H1 (cell line): ENCODE data around the gene QDPR. TPM values are rescaled to one million over a fixed set of nuclear protein-coding genes. Genes with fewer than 3 reads are reported as not detected.

Experiments used
- ATF2 ChIP-seq: IDR thresholded peaks from 2 replicates; pipeline ENCODE4 v1.6.1; 2012; ENCODE audit warnings: low read length, inconsistent platforms
- CBX5 ChIP-seq: fragments of 300-800, 300-1000 bp; sonication (generic); IDR thresholded peaks from 2 replicates; pipeline ENCODE4 v1.7.1; 2016; ENCODE audit warnings: antibody characterized with exemption, low read length, low read depth
- CEBPB ChIP-seq: IDR thresholded peaks from 2 replicates; pipeline ENCODE4 v1.6.1; 2012; ENCODE audit warnings: low read depth, low read length
- CTCF ChIP-seq, 3 experiments: IDR thresholded peaks; 1 replicate in 2 of 3; 2 replicates in 1 of 3; pipeline versions ENCODE4 v1.5.1 to v1.6.1; 2011; ENCODE audit warnings: low read length in 3 of 3, mild to moderate bottlenecking in 3 of 3, inconsistent platforms in 2 of 3, low read depth in 1 of 3, moderate library complexity in 1 of 3; ENCODE audit not compliant: insufficient read depth in 1 of 3; ENCODE audit errors: control extremely low read depth in 1 of 3
- GTF2F1 ChIP-seq: IDR thresholded peaks from 2 replicates; pipeline ENCODE4 v1.6.1; 2012; ENCODE audit warnings: low read depth, low read length, improper control_type of control experiment, borderline replicate concordance
- KDM1A ChIP-seq: fragments of 200-600, 300-600 bp; sonication (generic); IDR thresholded peaks from 2 replicates; pipeline ENCODE4 v1.7.1; 2016; ENCODE audit warnings: mild to moderate bottlenecking, low read length, borderline replicate concordance
- PHF8 ChIP-seq: fragments of 200-600 bp; sonication (generic); conservative IDR thresholded peaks from 2 replicates; pipeline ENCODE4 v1.7.1; 2012; ENCODE audit warnings: low read depth, mild to moderate bottlenecking, inconsistent platforms, low read length, moderate library complexity
- POLR2A ChIP-seq, 2 experiments: IDR thresholded peaks; 1 replicate in 1 of 2; 2 replicates in 1 of 2; pipeline ENCODE4 v1.6.1; 2011; ENCODE audit warnings: low read depth in 2 of 2, low read length in 2 of 2, mild to moderate bottlenecking in 2 of 2; ENCODE audit errors: control extremely low read depth in 1 of 2
- RBBP5 ChIP-seq: IDR thresholded peaks from 2 replicates; pipeline ENCODE4 v1.7.1; 2012; ENCODE audit warnings: low read depth, mild to moderate bottlenecking, inconsistent platforms, low read length, moderate library complexity, borderline replicate concordance
- RFX5 ChIP-seq: IDR thresholded peaks from 2 replicates; pipeline ENCODE4 v1.6.1; 2011; ENCODE audit warnings: low read depth, low read length, improper control_type of control experiment, borderline replicate concordance
- RNF2 ChIP-seq: fragments of 200-900, 300-1000 bp; sonication (generic); IDR thresholded peaks from 2 replicates; pipeline ENCODE4 v1.7.1; 2016; ENCODE audit warnings: borderline replicate concordance, low read depth, mild to moderate bottlenecking, antibody characterized with exemption, low read length; ENCODE audit not compliant: poor library complexity, severe bottlenecking; ENCODE audit errors: missing control alignments
- SAP30 ChIP-seq: fragments of 300-600 bp; sonication (generic); IDR thresholded peaks from 2 replicates; pipeline ENCODE4 v1.7.1; 2012; ENCODE audit warnings: low read length, moderate library complexity, mild to moderate bottlenecking, inconsistent platforms; ENCODE audit not compliant: insufficient read depth, insufficient replicate concordance
- ZNF274 ChIP-seq: IDR thresholded peaks from 2 replicates; pipeline ENCODE4 v1.7.0; 2012; ENCODE audit warnings: low read length, borderline replicate concordance; ENCODE audit errors: extremely low read depth
- polyA plus RNA-seq, 7 experiments: library from polyadenylated mRNA; depleted of rRNA in 3 of 7; stranded (reverse) in 5 of 7; unstranded in 2 of 7; fragments of >200 nt in 5 of 7; fragments of 200-250 nt in 2 of 7; gene quantifications; 1 replicate in 5 of 7; 2 replicates in 1 of 7; 4 replicates in 1 of 7; pipeline versions ENCODE4 v1.2.1 to v1.2.3, GENCODE V29; 2011 to 2013; ENCODE audit warnings: missing spikeins in 2 of 7, mixed read lengths in 2 of 7
- total RNA-seq: library from RNA; stranded (reverse); fragmentation: NEBNext Ultra II Directional; extraction: Animal tissue kit (Norgen Biotek cat#: 25700); gene quantifications from 2 replicates; pipeline ENCODE4 v1.2.1, GENCODE V29; 2021

QDPR gene
- total and polyA plus RNA-seq, 2 of the 8 experiments (the other 6 are each of a cell fraction or from before 2014, with no cell fraction given) = 33.6 to 35.9 TPM

DNA sequence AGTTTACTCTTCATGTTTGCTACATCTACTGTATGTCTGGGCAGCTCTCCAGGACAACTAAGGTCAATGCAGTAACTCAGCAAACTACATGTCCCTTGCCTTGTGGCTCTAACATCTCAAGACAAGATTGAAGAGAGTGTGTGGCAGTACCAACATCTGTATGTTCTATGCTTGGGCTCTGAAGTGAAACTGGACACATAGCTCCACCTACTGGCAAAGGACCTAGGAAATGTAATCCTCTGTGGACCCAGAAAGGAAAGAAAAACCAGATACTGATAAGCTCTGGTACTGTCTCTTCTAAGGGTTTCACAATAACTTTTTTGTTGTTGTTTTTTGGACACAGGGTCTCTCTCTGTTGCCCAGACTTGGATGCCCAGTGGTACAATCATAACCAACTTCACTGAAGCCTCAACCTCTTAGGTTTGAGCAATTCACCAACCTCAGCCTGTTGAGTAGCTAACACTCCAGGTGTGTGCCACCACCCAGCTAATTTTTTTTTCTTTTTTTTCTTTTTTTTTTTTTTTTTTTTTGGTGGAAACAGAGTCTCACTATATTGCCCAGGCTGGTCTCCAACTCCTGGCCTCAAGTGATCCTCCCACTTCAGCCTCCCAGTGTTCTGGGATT is 64.1 kb downstream of the QDPR start (continued):
- TF ChIP-seq GTF2F1 (no peak), POLR2A (IDR thresholded peaks at IDR 0.05; ENCODE audit: control extremely low read depth in 1 of 2, low read depth in 2 of 2, low read length in 2 of 2) (no peak), RBBP5 (no peak), RFX5 (no peak), ZNF274 (no peak), CTCF (IDR thresholded peaks at IDR 0.05; ENCODE audit: control extremely low read depth in 1 of 3, insufficient read depth in 1 of 3, low read depth in 1 of 3, low read length in 3 of 3) (peak in 2 of 3 experiments; percentile 71 to 82; a peak in 3 of 4 replicates), CEBPB (0 out of 2 replicates have a peak, but pooled peaks have one; percentile 3), PHF8 (no peak), ATF2 (no peak), KDM1A (no peak), SAP30 (no peak), RNF2 (no peak), CBX5 (no peak)
